ENCODE data around the gene GMDS.

Gene GMDS

GRCh38 chr6:2126351-2126750 lies 119.1 kb downstream of the GMDS start:
- Histone ChIP-seq H3K4me3 (ENCODE audit: low read length, poor library complexity, severe bottlenecking) (no peak overlapping the region), H3K9me3 (ENCODE audit: insufficient read depth, low read depth, low read length) (no peaks in the 10 kb centered on the region), H3K27me3 (ENCODE audit: insufficient read depth, low read length, poor library complexity, severe bottlenecking) (no peaks in the 10 kb centered on the region), H4K20me1 (ENCODE audit: insufficient read depth, low read length, poor library complexity, severe bottlenecking) (no peaks in the 10 kb centered on the region), H3K79me2 (ENCODE audit: insufficient read depth, low read length) (peaks cover 19% of the 10 kb centered on the region; the same call in 1 of the 2 replicates), H3K9me2 (replicated peaks; ENCODE audit: low read depth, low read length) (no peaks in the 10 kb centered on the region), H3K9ac (ENCODE audit: low read depth, low read length, poor library complexity, severe bottlenecking) (no peak overlapping the region), H3K4me1 (ENCODE audit: insufficient read depth, low read length, poor library complexity, severe bottlenecking) (peaks cover 35% of the 10 kb centered on the region), H3F3A (ENCODE audit: low read depth) (no peaks in the 10 kb centered on the region), H3K36me3 (ENCODE audit: insufficient read depth, low read length) (no peaks in the 10 kb centered on the region), H2AFZ (ENCODE audit: low read length) (no peak overlapping the region), H3K4me2 (ENCODE audit: low read depth, low read length, poor library complexity, severe bottlenecking) (no peak overlapping the region)
- TF ChIP-seq CTCF (conservative IDR thresholded peaks at IDR 0.05; ENCODE audit: low read length) (no peak), EZH2phosphoT487 (IDR thresholded peaks at IDR 0.05; ENCODE audit: borderline replicate concordance) (no peak)

- no peaks in the 10 kb centered on the region for H3K27me3 ChIP-seq (ENCODE audit: insufficient read depth, low read length, poor library complexity, severe bottlenecking)
- TF ChIP-seq CTCF (conservative IDR thresholded peaks at IDR 0.05; ENCODE audit: low read length) (no peak), EZH2phosphoT487 (IDR thresholded peaks at IDR 0.05; ENCODE audit: borderline replicate concordance) (no peak)
- H3F3A ChIP-seq (ENCODE audit: low read depth) = no peaks in the 10 kb centered on the region
- peaks cover 29% of the 10 kb centered on the region for H3K4me1 ChIP-seq (ENCODE audit: insufficient read depth, low read length, poor library complexity, severe bottlenecking)
- H2AFZ ChIP-seq (ENCODE audit: low read length) = no peak overlapping the region
- no peak overlapping the region for H3K4me3 ChIP-seq (ENCODE audit: low read length, poor library complexity, severe bottlenecking)
- no peaks in the 10 kb centered on the region for H3K9me2 ChIP-seq (replicated peaks; ENCODE audit: low read depth, low read length)
- H3K36me3 ChIP-seq (ENCODE audit: insufficient read depth, low read length) = no peaks in the 10 kb centered on the region
- no peak overlapping the region for H3K4me2 ChIP-seq (ENCODE audit: low read depth, low read length, poor library complexity, severe bottlenecking)
- H3K9ac ChIP-seq (ENCODE audit: low read depth, low read length, poor library complexity, severe bottlenecking) = no peak overlapping the region
- H3K79me2 ChIP-seq (ENCODE audit: insufficient read depth, low read length) = peaks cover 16% of the 10 kb centered on the region; the same call in 1 of the 2 replicates
- no peaks in the 10 kb centered on the region for H4K20me1 ChIP-seq (ENCODE audit: insufficient read depth, low read length, poor library complexity, severe bottlenecking)
- no peaks in the 10 kb centered on the region for H3K9me3 ChIP-seq (ENCODE audit: insufficient read depth, low read depth, low read length)
Measured at GRCh38 chr6:2125158-2125557, 120.2 kb downstream of the GMDS start.

- Histone ChIP-seq H2AFZ (ENCODE audit: low read length) (no peak overlapping the region), H3K79me2 (ENCODE audit: insufficient read depth, low read length) (peaks cover 10% of the 10 kb centered on the region; the same call in 1 of the 2 replicates), H3F3A (ENCODE audit: low read depth) (no peaks in the 10 kb centered on the region), H3K4me3 (ENCODE audit: low read length, poor library complexity, severe bottlenecking) (no peak overlapping the region), H3K4me1 (ENCODE audit: insufficient read depth, low read length, poor library complexity, severe bottlenecking) (peaks cover 20% of the 10 kb centered on the region), H3K9ac (ENCODE audit: low read depth, low read length, poor library complexity, severe bottlenecking) (no peak overlapping the region), H3K27me3 (ENCODE audit: insufficient read depth, low read length, poor library complexity, severe bottlenecking) (no peaks in the 10 kb centered on the region), H3K9me2 (replicated peaks; ENCODE audit: low read depth, low read length) (no peaks in the 10 kb centered on the region), H3K9me3 (ENCODE audit: insufficient read depth, low read depth, low read length) (no peaks in the 10 kb centered on the region), H3K4me2 (ENCODE audit: low read depth, low read length, poor library complexity, severe bottlenecking) (no peak overlapping the region), H3K36me3 (ENCODE audit: insufficient read depth, low read length) (no peaks in the 10 kb centered on the region), H4K20me1 (ENCODE audit: insufficient read depth, low read length, poor library complexity, severe bottlenecking) (no peaks in the 10 kb centered on the region)
- TF ChIP-seq CTCF (conservative IDR thresholded peaks at IDR 0.05; ENCODE audit: low read length) (no peak), EZH2phosphoT487 (IDR thresholded peaks at IDR 0.05; ENCODE audit: borderline replicate concordance) (no peak)
Measured at GRCh38 chr6:2124260-2124709, 121.1 kb downstream of the GMDS start.

Data from Loucy (cell line).